HG02623 (cell line): ENCODE data around the gene CDC42.
"Not testable (repeated sequence)": the region's sequence is repeated elsewhere in the genome, so short reads cannot be mapped to it uniquely, and the experiment has no call there.

Experiments used
- ATAC-seq: cut with Tn5 transposase; IDR thresholded peaks from one replicate; pipeline ENCODE4 v1.9.1; 2021; ENCODE audit warnings: moderate library complexity; ENCODE audit not compliant: unreplicated experiment

The CDC42 gene

DNA sequence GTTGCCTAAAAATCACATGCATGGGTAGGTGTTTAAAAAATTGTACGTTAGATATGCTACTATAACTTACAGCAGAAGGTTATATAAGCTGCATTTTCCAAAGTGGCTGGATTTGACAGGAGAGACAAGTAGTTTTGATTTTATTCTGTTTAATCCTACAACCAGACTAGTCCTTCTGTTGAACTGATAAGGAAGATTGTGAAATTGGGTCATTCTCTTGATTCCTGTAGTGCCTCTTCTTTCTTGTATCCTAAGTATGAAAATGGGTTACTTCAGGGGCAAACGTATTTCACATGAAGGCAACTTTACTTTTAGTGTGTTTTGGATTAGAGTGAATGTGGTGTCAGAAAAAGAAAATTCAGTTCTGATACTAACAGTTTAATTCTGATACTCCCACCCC is 19.0 kb downstream of the CDC42 start:
- ATAC-seq, result no peak

DNA sequence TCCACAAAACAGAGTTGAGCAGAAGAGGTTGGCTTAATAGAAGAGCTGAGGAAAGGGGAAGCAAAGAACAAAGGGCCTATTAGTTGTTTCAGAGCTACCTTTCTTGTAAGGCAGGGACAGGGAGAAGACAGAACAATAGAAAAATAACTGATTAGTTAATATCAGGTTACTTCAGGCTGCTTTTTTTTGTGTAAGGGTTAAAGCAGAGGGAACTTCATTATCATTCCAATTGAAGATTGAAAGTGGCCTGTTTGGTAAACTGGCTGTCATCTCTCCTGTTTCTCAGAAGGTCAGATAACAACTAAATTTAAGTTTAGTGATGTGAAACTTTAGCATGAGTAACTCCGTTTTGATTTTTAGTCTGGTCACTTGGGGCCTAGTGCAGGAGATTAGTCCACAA is 22.3 kb downstream of the CDC42 start:
- ATAC-seq, result no peak

DNA sequence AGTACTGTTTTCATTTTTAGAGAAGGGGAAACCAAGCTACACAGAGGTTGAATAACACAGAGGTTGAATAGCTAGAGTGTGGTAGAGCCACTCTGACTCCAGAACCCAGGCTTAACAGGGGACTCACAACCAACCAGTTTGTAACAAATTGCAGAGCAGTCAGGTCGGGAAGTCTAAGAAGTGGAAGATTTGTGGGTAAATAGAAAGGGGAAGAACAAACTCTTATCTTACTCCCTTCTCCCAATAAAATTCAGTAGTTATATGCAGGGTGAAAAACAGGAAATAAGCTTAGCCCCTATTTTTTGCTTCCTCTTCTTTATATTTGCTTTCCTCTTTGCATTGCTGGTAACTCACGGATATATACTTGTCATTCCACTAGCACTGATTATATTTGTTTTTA is 23.2 kb downstream of the CDC42 start:
- ATAC-seq, result no peak

- no peak for ATAC-seq
Measured at GRCh38 chr1:22076346-22076745, 23.8 kb downstream of the CDC42 start.

GRCh38 chr1:22077728-22078127 is 25.2 kb downstream of the CDC42 start:
- no peak for ATAC-seq

- no peak for ATAC-seq
Measured at GRCh38 chr1:22078133-22078532, 25.6 kb downstream of the CDC42 start.

GRCh38 chr1:22080191-22080590 is 27.7 kb downstream of the CDC42 start:
- ATAC-seq, result no peak

DNA sequence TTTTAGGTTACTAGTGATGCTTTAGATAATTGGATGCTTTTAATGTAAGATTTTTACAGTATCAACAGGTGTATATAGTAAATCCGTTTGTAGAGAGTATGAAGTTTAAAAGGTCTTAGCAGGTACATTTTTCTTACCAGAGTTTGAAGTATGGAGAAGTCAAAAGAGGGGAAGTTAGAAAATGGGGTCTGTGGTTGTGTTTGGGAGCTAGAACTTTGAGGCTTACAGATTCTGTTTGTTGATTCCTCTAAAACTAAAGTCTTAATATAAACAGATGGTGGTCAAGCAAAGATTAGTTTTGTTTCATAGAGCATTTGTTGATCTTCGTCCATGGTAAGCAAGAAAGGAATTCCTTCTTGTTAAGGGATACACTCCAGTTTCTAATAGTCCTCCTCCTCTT is 35.8 kb downstream of the CDC42 start:
- ATAC-seq, result no peak

DNA sequence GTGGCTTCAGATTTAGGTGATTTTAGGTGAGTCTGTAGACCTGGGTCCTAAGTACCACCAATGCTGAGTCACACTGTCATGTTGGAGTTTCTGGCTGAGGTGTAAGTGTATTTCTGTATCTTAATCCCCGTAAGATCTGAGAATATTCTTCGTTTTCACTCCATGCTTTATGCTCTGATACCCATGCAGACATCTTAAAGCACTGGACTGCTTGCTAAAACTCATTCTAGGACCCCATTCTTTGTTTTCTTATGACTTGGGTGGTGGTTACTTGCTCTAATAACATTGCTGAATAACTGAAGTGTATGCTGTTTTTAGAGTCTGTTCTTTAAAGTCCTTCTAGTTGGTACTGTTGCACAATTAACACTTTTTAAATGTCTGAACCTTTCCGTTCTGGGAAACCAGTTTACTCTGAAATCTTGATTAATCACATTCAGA is 36.6 kb downstream of the CDC42 start:
- ATAC-seq, result no peak

DNA sequence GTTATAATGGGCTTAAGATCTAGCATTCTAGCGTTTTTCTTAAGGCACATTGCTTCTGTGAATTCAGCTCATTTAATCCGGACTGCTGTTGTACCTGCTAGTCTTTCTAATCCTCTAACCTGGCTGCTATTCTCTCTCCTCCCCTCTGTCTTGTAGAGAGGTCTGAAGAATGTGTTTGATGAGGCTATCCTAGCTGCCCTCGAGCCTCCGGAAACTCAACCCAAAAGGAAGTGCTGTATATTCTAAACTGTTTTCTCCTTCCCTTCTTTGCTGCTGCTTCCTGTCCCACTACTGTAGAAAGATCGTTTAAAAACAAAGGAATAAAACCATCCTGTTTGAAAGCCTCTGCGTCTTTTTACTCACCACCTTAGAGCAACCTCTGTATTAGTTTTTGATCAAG is 37.3 kb downstream of the CDC42 start:
- no peak for ATAC-seq

GRCh38 chr1:22090867-22091266 is 38.4 kb downstream of the CDC42 start:
- no peak for ATAC-seq

GRCh38 chr1:22092026-22092768 is 39.7 kb downstream of the CDC42 start:
- ATAC-seq, result not testable (repeated sequence)

DNA sequence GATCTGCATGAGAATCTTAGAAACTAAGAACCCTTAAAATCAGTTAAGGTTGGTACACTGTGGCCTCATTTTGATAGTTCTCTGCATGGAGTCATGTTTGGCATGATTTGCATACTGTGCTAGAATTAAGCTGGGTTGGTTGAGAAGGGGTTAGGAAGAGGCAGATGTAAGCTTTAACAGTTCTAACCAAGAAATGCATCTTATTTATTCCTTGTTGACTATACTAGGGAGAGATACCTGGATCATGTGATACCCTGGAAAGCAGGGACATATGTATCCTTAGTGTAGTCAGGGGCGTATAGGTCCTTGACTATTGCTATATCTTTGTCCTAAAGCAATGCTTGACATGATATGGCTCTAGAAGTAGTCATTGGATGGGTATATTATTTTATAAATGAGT is 41.0 kb downstream of the CDC42 start:
- ATAC-seq, result no peak

GRCh38 chr1:22096036-22096435 is 43.5 kb downstream of the CDC42 start:
- ATAC-seq, result no peak

- no peak for ATAC-seq
Measured at GRCh38 chr1:22096463-22096862, 44.0 kb downstream of the CDC42 start.

GRCh38 chr1:22098752-22099151 is 46.2 kb downstream of the CDC42 start:
- no peak for ATAC-seq

GRCh38 chr1:22100168-22100567 is 47.7 kb downstream of the CDC42 start:
- ATAC-seq, result no peak

DNA sequence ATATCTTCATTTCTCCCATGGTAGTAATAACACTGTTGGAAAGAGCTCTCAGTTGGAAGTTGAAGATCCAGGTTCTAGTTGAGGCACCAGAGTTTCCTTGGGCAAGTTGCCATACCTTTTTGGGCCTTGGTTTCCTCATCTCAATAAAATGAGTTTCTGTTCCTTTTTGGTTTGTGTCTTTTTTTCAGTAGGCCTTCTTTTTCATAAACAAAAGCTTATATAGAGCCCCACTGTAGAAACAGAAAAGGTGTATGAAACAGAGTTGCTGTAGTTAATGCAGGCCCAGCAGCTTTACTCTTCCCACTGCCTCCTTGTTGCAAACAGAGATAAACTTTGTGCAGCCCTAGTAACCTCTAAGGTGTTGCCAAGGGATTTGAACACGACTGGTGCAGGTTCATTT is 48.7 kb downstream of the CDC42 start:
- ATAC-seq, result no peak

DNA sequence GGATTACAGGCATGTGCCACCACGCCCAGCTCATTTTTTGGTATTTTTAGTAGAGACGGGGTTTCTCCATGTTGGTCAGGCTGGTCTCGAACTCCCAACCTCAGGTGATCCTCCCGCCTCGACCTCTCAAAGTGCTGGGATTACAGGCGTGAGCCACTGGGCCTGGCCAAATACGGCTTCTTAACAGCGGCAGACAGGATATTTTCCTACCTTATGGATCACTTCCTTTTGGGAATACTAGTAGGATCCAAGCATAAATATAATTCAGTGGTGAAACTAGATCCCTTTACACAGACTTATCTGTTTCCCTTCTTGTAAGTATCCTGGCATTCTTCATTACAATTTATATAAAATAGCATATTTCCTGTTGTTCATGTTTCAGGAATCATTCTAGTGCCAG is 49.5 kb downstream of the CDC42 start:
- ATAC-seq, result no peak

- ATAC-seq, result no peak
Measured at GRCh38 chr1:22102746-22103145, 50.2 kb downstream of the CDC42 start.

- ATAC-seq, result no peak
Measured at GRCh38 chr1:22104094-22104493, 51.6 kb downstream of the CDC42 start.

- ATAC-seq, result no peak
Measured at GRCh38 chr1:22104865-22105437, 52.4 kb downstream of the CDC42 start.
